Activated naive CD8-positive, alpha-beta T cell (primary cell): ENCODE data around the gene SORCS2.

ENCODE experiments used
- H3K27ac Mint-ChIP-seq: one replicate; pipeline ENCODE4 v1.8.0; 2021; ENCODE audit warnings: mixed read lengths
- H3K27me3 Mint-ChIP-seq: one replicate; pipeline ENCODE4 v1.8.0; 2021; ENCODE audit warnings: mixed read lengths
- H3K36me3 Mint-ChIP-seq: one replicate; pipeline ENCODE4 v1.8.0; 2021; ENCODE audit warnings: mixed read lengths
- H3K4me1 Mint-ChIP-seq: one replicate; pipeline ENCODE4 v1.8.0; 2021; ENCODE audit warnings: low read depth, mixed read lengths
- H3K4me3 Mint-ChIP-seq: one replicate; pipeline ENCODE4 v1.8.0; 2021; ENCODE audit warnings: mild to moderate bottlenecking, mixed read lengths
- H3K9me3 Mint-ChIP-seq: one replicate; pipeline ENCODE4 v1.8.0; 2021; ENCODE audit warnings: low read depth, mixed read lengths

Gene SORCS2

GRCh38 chr4:7770224-7771050 lies 578.1 kb downstream of the SORCS2 start:
- H3K4me3 Mint-ChIP-seq = peak overlapping the region; percentile 21
- no peaks in the 10 kb centered on the region for H3K9me3 Mint-ChIP-seq
- H3K4me1 Mint-ChIP-seq = peaks cover 24% of the 10 kb centered on the region
- H3K27ac Mint-ChIP-seq = peak overlapping the region; percentile 35
- no peaks in the 10 kb centered on the region for H3K27me3 Mint-ChIP-seq
- H3K36me3 Mint-ChIP-seq = peaks cover 9% of the 10 kb centered on the region

GRCh38 chr4:7771056-7771455 lies 578.7 kb downstream of the SORCS2 start:
- Mint-ChIP-seq H3K9me3 (no peaks in the 10 kb centered on the region), H3K36me3 (peaks cover 10% of the 10 kb centered on the region), H3K4me1 (peaks cover 24% of the 10 kb centered on the region), H3K4me3 (peak overlapping the region; percentile 17), H3K27me3 (no peaks in the 10 kb centered on the region), H3K27ac (peak overlapping the region; percentile 35)

GRCh38 chr4:7771541-7772507 lies 579.5 kb downstream of the SORCS2 start:
- Mint-ChIP-seq H3K36me3 (peaks cover 15% of the 10 kb centered on the region), H3K27me3 (no peaks in the 10 kb centered on the region), H3K27ac (peak overlapping the region; percentile 41), H3K9me3 (no peaks in the 10 kb centered on the region), H3K4me3 (no peak overlapping the region), H3K4me1 (peaks cover 24% of the 10 kb centered on the region)

- Mint-ChIP-seq H3K27me3 (no peaks in the 10 kb centered on the region), H3K4me1 (peaks cover 24% of the 10 kb centered on the region), H3K27ac (peak overlapping the region; percentile 58), H3K9me3 (no peaks in the 10 kb centered on the region), H3K4me3 (no peak overlapping the region), H3K36me3 (peaks cover 17% of the 10 kb centered on the region)
Observed at GRCh38 chr4:7772711-7773385, 580.5 kb downstream of the SORCS2 start.

- Mint-ChIP-seq H3K4me3 (no peak overlapping the region), H3K4me1 (peaks cover 24% of the 10 kb centered on the region), H3K27ac (peak overlapping the region; percentile 61), H3K27me3 (no peaks in the 10 kb centered on the region), H3K36me3 (peaks cover 17% of the 10 kb centered on the region), H3K9me3 (no peaks in the 10 kb centered on the region)
Observed at GRCh38 chr4:7773401-7774180, 581.3 kb downstream of the SORCS2 start.

GRCh38 chr4:7774301-7775294 lies 582.3 kb downstream of the SORCS2 start:
- H3K36me3 Mint-ChIP-seq = peaks cover 17% of the 10 kb centered on the region
- no peak overlapping the region for H3K27ac Mint-ChIP-seq
- no peaks in the 10 kb centered on the region for H3K9me3 Mint-ChIP-seq
- H3K27me3 Mint-ChIP-seq = no peaks in the 10 kb centered on the region
- H3K4me3 Mint-ChIP-seq = no peak overlapping the region
- H3K4me1 Mint-ChIP-seq = peaks cover 31% of the 10 kb centered on the region

- Mint-ChIP-seq H3K4me3 (no peak overlapping the region), H3K27ac (no peak overlapping the region), H3K4me1 (peaks cover 28% of the 10 kb centered on the region), H3K36me3 (peaks cover 17% of the 10 kb centered on the region), H3K9me3 (no peaks in the 10 kb centered on the region), H3K27me3 (no peaks in the 10 kb centered on the region)
Observed at GRCh38 chr4:7775396-7775795, 583.1 kb downstream of the SORCS2 start.

- Mint-ChIP-seq H3K27ac (no peak overlapping the region), H3K4me3 (no peak overlapping the region), H3K9me3 (no peaks in the 10 kb centered on the region), H3K36me3 (peaks cover 19% of the 10 kb centered on the region), H3K4me1 (peaks cover 28% of the 10 kb centered on the region), H3K27me3 (no peaks in the 10 kb centered on the region)
Observed at GRCh38 chr4:7777017-7777710, 584.8 kb downstream of the SORCS2 start.

- H3K27ac Mint-ChIP-seq = peak overlapping the region; percentile 22
- H3K9me3 Mint-ChIP-seq = no peaks in the 10 kb centered on the region
- H3K36me3 Mint-ChIP-seq = peaks cover 18% of the 10 kb centered on the region
- peaks cover 32% of the 10 kb centered on the region for H3K4me1 Mint-ChIP-seq
- H3K4me3 Mint-ChIP-seq = no peak overlapping the region
- no peaks in the 10 kb centered on the region for H3K27me3 Mint-ChIP-seq
Observed at GRCh38 chr4:7777871-7778509, 585.7 kb downstream of the SORCS2 start.

GRCh38 chr4:7778510-7779431 lies 586.4 kb downstream of the SORCS2 start:
- H3K4me3 Mint-ChIP-seq = no peak overlapping the region

GRCh38 chr4:7779432-7779768 lies 587.1 kb downstream of the SORCS2 start:
- Mint-ChIP-seq H3K27me3 (no peaks in the 10 kb centered on the region), H3K9me3 (no peaks in the 10 kb centered on the region), H3K36me3 (peaks cover 12% of the 10 kb centered on the region), H3K27ac (no peak overlapping the region), H3K4me3 (no peak overlapping the region), H3K4me1 (peaks cover 32% of the 10 kb centered on the region)

More at GRCh38 chr4:7778510-7779431, 586.4 kb downstream of the SORCS2 start:
- H3K4me1 Mint-ChIP-seq = peaks cover 32% of the 10 kb centered on the region
- H3K9me3 Mint-ChIP-seq = no peaks in the 10 kb centered on the region
- peaks cover 12% of the 10 kb centered on the region for H3K36me3 Mint-ChIP-seq
- no peak overlapping the region for H3K27ac Mint-ChIP-seq
- no peaks in the 10 kb centered on the region for H3K27me3 Mint-ChIP-seq
